Right cardiac atrium (tissue), 5 donors: ENCODE data around the gene LINC01488. TPM values are rescaled to one million over a fixed set of nuclear protein-coding genes. Genes with fewer than 3 reads are reported as not detected.

Experiments used
- ATAC-seq, 2 donors: fragments of 200-7000 bp; cut with Tn5 transposase; one replicate each; pipeline versions ENCODE4 v1.8.0 to v1.9.1; 2020; ENCODE audit warnings: moderate library complexity in 2 of 2, mild to moderate bottlenecking in 1 of 2
- DNase-seq, 3 donors: peaks; one replicate each; pipeline ENCODE4 v3.0.0-alpha.2; 2020
- H3K27ac ChIP-seq: one replicate; pipeline ENCODE4 v1.5.1; 2013; ENCODE audit warnings: mild to moderate bottlenecking, low read length, control low read depth, moderate library complexity
- H3K27me3 ChIP-seq: one replicate; pipeline ENCODE4 v1.6.1; 2013; ENCODE audit not compliant: control insufficient read depth, insufficient read depth
- H3K4me1 ChIP-seq: one replicate; pipeline ENCODE4 v1.6.1; 2013; ENCODE audit warnings: low read length; ENCODE audit not compliant: control insufficient read depth, insufficient read depth
- H3K4me3 ChIP-seq: one replicate; pipeline ENCODE4 v1.5.1; 2013; ENCODE audit warnings: low read length, control low read depth
- H3K9me3 ChIP-seq: one replicate; pipeline ENCODE4 v1.6.1; 2013; ENCODE audit warnings: low read length; ENCODE audit not compliant: control insufficient read depth
- WGBS: extraction: QIAGEN DNeasy Blood & Tissue Kit; methylation state at CpG from one replicate; pipeline ENCODE4 v1.1.7; 2013; 5-methylcytosine and 5-hydroxymethylcytosine counted together
- intact Hi-C, 4 donors: fragments of 100-400 bp; cut with DNase I; formaldehyde crosslinking; loops; one replicate each; pipeline versions ENCODE4 v1.11.0 to v1.14.0; 2022 to 2023
- polyA plus RNA-seq: library from polyadenylated mRNA; stranded (reverse); fragments of 200-250 nt; gene quantifications from one replicate; pipeline ENCODE4 v1.2.3, GENCODE V29; 2013
- total RNA-seq, 4 donors: library from RNA; stranded (reverse); fragmentation: NEBNext Ultra II Directional; extraction: Animal tissue kit (Norgen Biotek cat#: 25700); gene quantifications; one replicate each; pipeline ENCODE4 v1.2.1, GENCODE V29; 2021
- donor health status: healthy with polysubstance abuse.
- donor health status: DM: no; HTN: yes; CAD: no.
- donor health status: DM: no; HTN: no; CAD: no.
- donor health status: DM: no; HTN: yes; CAD: no; lungs with severe emphysema.
- donor health status: DM: yes; HTN: yes; CAD: no.

The LINC01488 gene
- total and polyA plus RNA-seq, 5 donors, result 0.14 to 0.17 (median 0.16) TPM; not detected in 2

DNA sequence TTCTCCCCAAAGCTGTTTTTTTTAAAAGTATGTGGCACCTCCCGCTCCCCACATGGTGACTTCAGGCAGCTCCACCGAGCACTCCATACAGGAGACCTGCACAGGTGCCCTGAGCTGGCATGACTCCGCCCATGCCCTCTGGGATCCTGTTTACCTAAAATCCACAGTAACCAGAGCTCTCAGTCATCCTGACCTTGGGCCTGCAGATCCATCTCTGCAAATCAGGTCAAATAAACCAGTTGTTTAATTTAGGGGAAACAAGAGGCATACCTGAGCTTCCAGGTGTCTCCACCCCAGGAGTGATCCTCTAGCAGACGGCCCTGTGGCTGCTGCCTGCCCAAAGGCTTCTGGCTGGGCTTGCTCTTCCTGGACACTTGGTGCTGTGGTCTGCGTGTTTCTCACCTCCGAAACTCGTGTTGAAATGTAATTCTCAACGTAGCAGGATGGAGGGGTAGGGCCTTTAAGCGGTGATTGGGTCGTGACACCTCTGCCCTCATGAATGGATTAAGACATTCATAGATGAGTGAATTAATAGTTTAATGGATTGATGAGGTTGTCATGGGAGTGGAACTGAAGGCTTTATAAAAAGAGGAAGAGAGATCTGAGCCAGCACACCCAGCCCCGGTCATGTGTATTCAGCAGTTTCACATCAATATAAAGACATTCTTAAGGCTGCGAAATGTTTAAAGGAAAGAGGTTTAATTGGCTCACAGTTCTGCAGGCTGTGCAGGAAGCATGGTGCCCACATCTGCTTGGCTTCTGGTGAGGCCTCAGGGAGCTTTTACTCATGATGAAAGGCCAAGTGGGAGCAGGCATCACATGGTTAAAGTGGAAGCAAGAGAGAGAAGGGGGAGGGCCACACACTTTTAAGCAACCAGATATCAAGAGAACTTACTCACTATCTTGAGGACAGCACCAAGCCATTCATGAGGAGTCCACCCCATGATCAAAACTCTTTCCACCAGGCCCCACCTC is 34.1 kb downstream of the LINC01488 start:
- no peaks in the 10 kb centered on the region for H3K9me3 ChIP-seq
- ATAC-seq, result no peak
- H3K4me3 ChIP-seq, result no peak overlapping the region
- 91% methylated on average over 12 of the region's 12 CpGs for WGBS
- peak in 1 of 3 donors; percentile 15 for DNase-seq
- no peaks in the 10 kb centered on the region for H3K27me3 ChIP-seq
- no peaks in the 10 kb centered on the region for H3K4me1 ChIP-seq
- no peak overlapping the region for H3K27ac ChIP-seq
- intact Hi-C loops, result no loop called here

DNA sequence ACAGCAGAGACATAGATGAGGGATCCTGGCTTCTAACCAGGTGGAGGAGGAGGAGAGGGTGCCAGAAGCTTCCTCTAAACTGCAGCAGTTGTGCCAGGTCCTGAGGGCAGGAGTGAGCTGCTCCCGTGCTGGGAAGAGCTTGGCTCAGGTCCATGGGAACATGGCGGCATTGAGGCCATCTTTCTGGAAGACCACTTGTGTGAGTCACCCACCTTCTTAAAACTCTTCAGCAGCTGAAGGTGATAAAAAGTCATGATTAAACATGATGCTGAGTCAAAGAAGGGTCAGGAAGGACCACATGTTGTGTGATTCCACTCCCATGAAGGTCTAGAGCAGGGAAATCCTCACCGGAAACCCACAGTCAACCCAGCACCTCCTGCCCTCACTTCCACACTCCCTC is 35.1 kb downstream of the LINC01488 start:
- 88% methylated on average over 3 of the region's 3 CpGs for WGBS
- DNase-seq, result peak in 1 of 3 donors; percentile 18
- H3K4me3 ChIP-seq, result no peak overlapping the region
- no peaks in the 10 kb centered on the region for H3K9me3 ChIP-seq
- H3K27me3 ChIP-seq, result no peaks in the 10 kb centered on the region
- intact Hi-C loops, result no loop called here
- H3K27ac ChIP-seq, result no peak overlapping the region
- no peak for ATAC-seq
- no peaks in the 10 kb centered on the region for H3K4me1 ChIP-seq

- no peak overlapping the region for H3K4me3 ChIP-seq
- no peak overlapping the region for H3K27ac ChIP-seq
- ATAC-seq (no peak), DNase-seq (no peak)
- H3K4me1 ChIP-seq, result no peaks in the 10 kb centered on the region
- intact Hi-C loops, result no loop called here
- no peaks in the 10 kb centered on the region for H3K9me3 ChIP-seq
- no peaks in the 10 kb centered on the region for H3K27me3 ChIP-seq
- 96% methylated on average over 5 of the region's 5 CpGs for WGBS
These were observed 36.9 kb downstream of the LINC01488 start for GRCh38 chr11:69518081-69518950.

DNA sequence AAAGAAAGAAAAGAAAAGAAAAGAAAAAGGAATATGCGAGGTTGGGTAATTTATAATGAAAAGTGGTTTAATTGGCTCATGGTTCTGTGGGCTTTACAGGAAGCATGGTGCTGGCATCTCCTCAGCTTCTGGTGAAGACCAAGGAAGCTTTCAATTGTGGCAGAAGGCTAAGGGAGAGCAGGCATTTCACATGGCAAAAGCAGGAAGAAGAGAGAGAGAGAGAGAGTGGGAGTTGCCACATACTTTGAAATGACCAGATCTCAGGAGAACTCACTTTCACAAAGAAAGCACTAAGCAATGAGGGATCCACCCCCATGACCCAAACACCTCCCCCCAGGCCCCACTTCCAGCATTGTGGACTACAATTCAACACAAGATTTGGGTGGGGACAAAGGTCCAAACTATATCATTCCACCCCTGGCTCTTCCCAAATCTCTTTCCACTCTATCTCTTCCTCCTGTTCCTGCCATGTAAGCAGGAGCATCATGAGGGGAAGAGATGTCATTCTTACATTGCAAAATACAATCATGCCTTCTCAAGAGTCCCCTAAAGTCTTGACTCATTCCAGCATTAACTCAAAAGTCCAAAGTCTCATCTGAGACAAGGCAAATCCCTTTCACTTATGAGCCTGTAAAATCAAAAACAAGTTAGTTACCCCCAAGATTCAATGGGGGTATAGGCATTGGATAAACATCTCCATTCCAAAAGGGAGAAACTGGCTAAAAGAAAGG is 38.9 kb downstream of the LINC01488 start:
- no peak for DNase-seq
- WGBS, result 87% methylated on average over 1 of the region's 1 CpG
- no peaks in the 10 kb centered on the region for H3K4me1 ChIP-seq
- no peaks in the 10 kb centered on the region for H3K9me3 ChIP-seq
- H3K27ac ChIP-seq, result no peak overlapping the region
- intact Hi-C loops, result no loop called here
- no peak for ATAC-seq
- no peak overlapping the region for H3K4me3 ChIP-seq
- no peaks in the 10 kb centered on the region for H3K27me3 ChIP-seq

DNA sequence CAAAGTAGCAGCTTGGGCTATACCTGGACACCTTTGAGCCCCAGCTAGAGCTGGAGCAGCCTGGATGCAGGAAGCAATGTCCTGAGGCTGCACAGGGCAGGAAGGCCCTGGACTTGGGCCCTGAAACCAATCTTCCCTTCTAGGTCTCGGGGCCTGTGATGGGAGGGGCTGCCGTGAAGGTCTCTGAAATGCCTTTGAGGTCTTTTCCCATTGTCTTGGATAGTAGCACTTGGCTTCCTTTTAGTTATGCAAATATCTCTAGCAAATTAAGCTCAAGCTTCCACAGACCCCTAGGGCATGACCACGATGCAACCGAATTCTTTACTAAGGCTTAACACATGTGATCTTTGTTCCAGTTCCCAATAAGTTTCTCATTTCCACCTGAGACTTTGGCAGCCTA is 40.0 kb downstream of the LINC01488 start:
- Histone ChIP-seq H3K4me1 (no peaks in the 10 kb centered on the region), H3K4me3 (no peak overlapping the region), H3K9me3 (no peaks in the 10 kb centered on the region), H3K27me3 (no peaks in the 10 kb centered on the region), H3K27ac (no peak overlapping the region)
- ATAC-seq (no peak), DNase-seq (no peak)
- intact Hi-C loops, result no loop called here
- 73% methylated on average over 4 of the region's 4 CpGs for WGBS

- ATAC-seq (no peak), DNase-seq (no peak)
- Histone ChIP-seq H3K27ac (no peak overlapping the region), H3K9me3 (no peaks in the 10 kb centered on the region), H3K4me3 (no peak overlapping the region), H3K27me3 (no peaks in the 10 kb centered on the region), H3K4me1 (no peaks in the 10 kb centered on the region)
- WGBS, result 95% methylated on average over 3 of the region's 3 CpGs
- intact Hi-C loops, result no loop called here
These were observed 42.0 kb downstream of the LINC01488 start for GRCh38 chr11:69523453-69523852.

DNA sequence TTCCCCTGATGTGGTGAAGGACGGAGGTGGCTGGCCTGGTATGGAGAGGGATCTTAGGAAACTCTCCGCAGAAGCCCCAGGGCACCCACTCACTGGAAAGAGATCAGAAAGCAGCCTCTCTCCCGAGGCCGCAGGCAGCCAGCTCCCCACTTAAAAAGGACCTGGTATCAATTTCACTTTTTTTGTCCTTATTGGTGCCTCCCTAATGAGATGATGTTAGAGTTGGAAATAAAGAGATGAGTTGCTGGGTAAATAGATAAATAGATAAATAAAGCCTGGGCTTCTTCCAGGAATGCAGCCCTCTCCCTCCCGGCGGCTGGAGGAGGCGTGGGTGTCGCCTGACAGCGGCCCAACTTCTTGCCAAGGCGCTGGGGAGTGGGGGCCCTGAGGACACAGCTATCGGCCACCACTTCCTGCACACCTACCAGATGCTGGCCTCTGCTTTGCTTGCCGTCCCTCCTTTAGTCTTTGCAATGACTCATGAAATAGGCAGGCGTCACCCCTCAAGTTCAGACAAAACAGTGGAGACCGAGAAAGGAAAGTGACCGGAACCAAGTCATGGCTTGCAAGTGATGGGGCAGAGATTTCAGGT is 42.9 kb downstream of the LINC01488 start:
- no peaks in the 10 kb centered on the region for H3K27me3 ChIP-seq
- DNase-seq (peak in 1 of 3 donors; percentile 47), ATAC-seq (peak in 1 of 2 donors; percentile 32)
- H3K27ac ChIP-seq, result no peak overlapping the region
- intact Hi-C loops, result no loop called here
- no peak overlapping the region for H3K4me3 ChIP-seq
- no peaks in the 10 kb centered on the region for H3K4me1 ChIP-seq
- WGBS, result 38% methylated on average over 15 of the region's 15 CpGs
- no peaks in the 10 kb centered on the region for H3K9me3 ChIP-seq

DNA sequence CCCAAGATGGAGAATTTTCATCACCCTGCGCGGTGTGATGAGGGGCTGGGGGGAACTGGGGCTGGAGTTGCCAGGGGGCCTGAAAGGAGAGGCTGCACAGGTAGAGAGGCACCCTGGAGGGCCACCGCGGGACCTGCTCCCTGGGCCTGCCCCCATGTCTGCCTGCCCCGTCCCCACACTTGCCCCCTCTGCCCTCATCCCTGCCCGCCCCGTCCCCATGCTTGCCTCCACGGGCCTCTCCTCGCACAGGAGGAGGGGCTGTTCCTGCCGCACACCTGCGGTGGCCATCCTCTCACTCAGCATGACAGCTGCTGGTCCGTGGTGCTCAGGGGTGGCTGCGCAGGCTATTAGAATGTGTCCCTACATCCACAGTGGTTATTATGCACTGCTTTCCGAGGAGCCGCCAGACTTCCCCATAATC is 43.5 kb downstream of the LINC01488 start:
- ATAC-seq, result peak in 1 of 2 donors; percentile 26
- Histone ChIP-seq H3K27ac (no peak overlapping the region), H3K4me3 (no peak overlapping the region), H3K9me3 (no peaks in the 10 kb centered on the region), H3K27me3 (no peaks in the 10 kb centered on the region), H3K4me1 (no peaks in the 10 kb centered on the region)
- WGBS, result 88% methylated on average over 15 of the region's 15 CpGs
- DNase-seq, result peak in 1 of 3 donors; percentile 11
- intact Hi-C loops, result no loop called here

DNA sequence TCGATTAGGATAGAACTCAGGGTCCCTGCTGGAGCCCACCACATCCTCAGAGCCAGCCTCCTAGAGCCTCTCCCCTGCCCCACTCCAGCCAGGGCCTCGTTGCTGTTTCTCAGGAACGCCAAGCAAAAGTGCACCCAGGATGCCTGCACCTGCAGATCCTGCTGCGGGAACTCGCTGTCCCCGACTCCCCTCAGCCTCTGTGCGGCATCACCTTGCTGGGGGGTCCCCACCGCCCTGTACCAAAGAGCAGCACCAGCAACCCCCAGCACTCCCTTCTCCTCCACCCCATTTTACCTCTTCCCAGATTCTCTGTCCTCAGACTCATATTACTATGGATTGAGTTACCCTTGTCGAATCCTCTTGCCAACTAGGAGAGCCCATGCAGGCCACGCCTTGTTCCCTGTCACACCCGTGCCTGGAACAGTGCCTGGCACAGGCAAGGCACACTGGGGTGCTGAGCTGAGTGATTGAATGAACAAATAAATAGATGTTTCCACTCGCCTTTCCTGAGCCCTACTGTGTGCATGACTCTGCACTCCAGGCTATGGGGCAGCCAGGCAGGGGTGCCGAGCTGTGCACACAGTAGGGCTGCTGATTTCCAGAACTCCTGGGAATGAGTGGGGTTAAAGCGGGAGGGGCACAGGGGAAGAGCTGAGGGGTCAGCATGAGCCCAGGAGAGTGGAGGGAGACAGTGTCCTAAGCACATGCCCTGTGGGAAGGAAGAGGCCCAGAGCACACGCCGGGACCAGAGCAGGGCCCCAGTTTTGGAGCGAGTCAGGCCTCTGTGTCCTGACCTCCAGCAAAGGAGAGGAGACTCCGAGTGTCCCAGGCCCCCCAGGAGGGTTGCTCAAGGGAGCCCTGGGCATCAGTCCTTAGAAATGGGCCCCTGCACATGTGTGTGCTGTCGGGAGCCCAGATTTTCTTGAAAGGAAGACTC is 44.3 kb downstream of the LINC01488 start:
- ATAC-seq, result no peak

GRCh38 chr11:69526453-69526810 is 45.0 kb downstream of the LINC01488 start:
- Histone ChIP-seq H3K4me3 (no peak overlapping the region), H3K4me1 (no peaks in the 10 kb centered on the region), H3K27me3 (no peaks in the 10 kb centered on the region), H3K9me3 (no peaks in the 10 kb centered on the region), H3K27ac (no peak overlapping the region)
- WGBS, result 96% methylated on average over 12 of the region's 12 CpGs
- no peak for DNase-seq
- intact Hi-C loops, result no loop called here
- ATAC-seq, result no peak

More for the DNA sequence above, 44.3 kb downstream of the LINC01488 start:
- H3K4me3 ChIP-seq, result no peak overlapping the region
- H3K9me3 ChIP-seq, result no peaks in the 10 kb centered on the region
- no peaks in the 10 kb centered on the region for H3K4me1 ChIP-seq
- no peak overlapping the region for H3K27ac ChIP-seq
- intact Hi-C loops, result no loop called here
- no peak for DNase-seq
- no peaks in the 10 kb centered on the region for H3K27me3 ChIP-seq
- WGBS, result 89% methylated on average over 19 of the region's 19 CpGs
